Kidney epithelial cell (primary cell): ENCODE data around the gene ASB1. TPM values are rescaled to one million over a fixed set of nuclear protein-coding genes. Genes with fewer than 3 reads are reported as not detected.

ENCODE experiments used
- DNase-seq: peaks from one replicate; pipeline ENCODE4 v3.0.0-alpha.2; 2010; ENCODE audit warnings: low read depth
- H3K27me3 ChIP-seq: 2 replicates; pipeline ENCODE4 v1.6.0; 2011; ENCODE audit warnings: low read length; ENCODE audit not compliant: control insufficient read depth, insufficient read depth
- H3K36me3 ChIP-seq: 2 replicates; pipeline ENCODE4 v1.5.1; 2011; ENCODE audit warnings: low read length; ENCODE audit not compliant: control insufficient read depth, insufficient read depth
- H3K4me3 ChIP-seq: 2 replicates; pipeline ENCODE4 v1.5.1; 2011; ENCODE audit warnings: low read depth, mild to moderate bottlenecking, control low read depth, low read length
- total RNA-seq: library from RNA; depleted of rRNA; stranded (reverse); fragments of >200 nt; gene quantifications from 2 replicates; pipeline ENCODE4 v1.2.3, GENCODE V29; 2015
- TF ChIP-seq, protein P1 (sequence below): IDR thresholded peaks from 2 replicates; pipeline ENCODE4 v1.5.1; 2011; ENCODE audit warnings: mild to moderate bottlenecking, moderate library complexity, low read length, control low read depth, inconsistent platforms; ENCODE audit not compliant: insufficient read depth, poor library complexity, severe bottlenecking

ASB1 gene
- total RNA-seq, 1 donor from 2014 or later: 23.0 TPM

DNA sequence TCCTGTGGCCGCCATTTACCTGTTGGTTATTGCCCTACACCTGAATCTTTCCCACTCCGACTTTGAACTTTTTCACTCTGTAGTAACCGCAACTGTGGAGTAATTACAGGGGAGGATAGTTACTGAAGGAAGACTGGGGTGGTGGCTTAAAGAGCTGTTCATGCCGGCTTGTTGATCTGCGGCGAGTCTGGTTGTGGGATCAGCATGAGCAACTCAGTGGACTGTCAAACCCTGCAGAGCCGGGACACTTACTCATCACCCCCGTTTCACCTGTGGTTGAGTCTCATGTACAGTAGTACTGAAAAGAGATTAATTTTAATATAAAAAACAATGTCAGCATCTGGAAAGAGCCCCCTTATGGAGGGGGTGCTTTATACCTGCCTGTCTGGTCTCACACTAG is 2.1 kb downstream of the ASB1 start:
- Histone ChIP-seq H3K4me3 (no peak overlapping the region), H3K36me3 (peaks cover 5% of the 10 kb centered on the region), H3K27me3 (no peaks in the 10 kb centered on the region)
- TF ChIP-seq, protein P1, sequence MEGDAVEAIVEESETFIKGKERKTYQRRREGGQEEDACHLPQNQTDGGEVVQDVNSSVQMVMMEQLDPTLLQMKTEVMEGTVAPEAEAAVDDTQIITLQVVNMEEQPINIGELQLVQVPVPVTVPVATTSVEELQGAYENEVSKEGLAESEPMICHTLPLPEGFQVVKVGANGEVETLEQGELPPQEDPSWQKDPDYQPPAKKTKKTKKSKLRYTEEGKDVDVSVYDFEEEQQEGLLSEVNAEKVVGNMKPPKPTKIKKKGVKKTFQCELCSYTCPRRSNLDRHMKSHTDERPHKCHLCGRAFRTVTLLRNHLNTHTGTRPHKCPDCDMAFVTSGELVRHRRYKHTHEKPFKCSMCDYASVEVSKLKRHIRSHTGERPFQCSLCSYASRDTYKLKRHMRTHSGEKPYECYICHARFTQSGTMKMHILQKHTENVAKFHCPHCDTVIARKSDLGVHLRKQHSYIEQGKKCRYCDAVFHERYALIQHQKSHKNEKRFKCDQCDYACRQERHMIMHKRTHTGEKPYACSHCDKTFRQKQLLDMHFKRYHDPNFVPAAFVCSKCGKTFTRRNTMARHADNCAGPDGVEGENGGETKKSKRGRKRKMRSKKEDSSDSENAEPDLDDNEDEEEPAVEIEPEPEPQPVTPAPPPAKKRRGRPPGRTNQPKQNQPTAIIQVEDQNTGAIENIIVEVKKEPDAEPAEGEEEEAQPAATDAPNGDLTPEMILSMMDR: no peak
- DNase-seq: no peak

GRCh38 chr2:238430781-238431180 is 4.1 kb downstream of the ASB1 start:
- TF ChIP-seq, protein P1: no peak
- H3K36me3 ChIP-seq: peaks cover 5% of the 10 kb centered on the region
- H3K27me3 ChIP-seq: no peaks in the 10 kb centered on the region
- no peak for DNase-seq
- no peak overlapping the region for H3K4me3 ChIP-seq

GRCh38 chr2:238431456-238431855 is 4.7 kb downstream of the ASB1 start:
- Histone ChIP-seq H3K27me3 (no peaks in the 10 kb centered on the region), H3K4me3 (no peak overlapping the region), H3K36me3 (peaks cover 5% of the 10 kb centered on the region)
- no peak for DNase-seq
- TF ChIP-seq, protein P1: no peak

DNA sequence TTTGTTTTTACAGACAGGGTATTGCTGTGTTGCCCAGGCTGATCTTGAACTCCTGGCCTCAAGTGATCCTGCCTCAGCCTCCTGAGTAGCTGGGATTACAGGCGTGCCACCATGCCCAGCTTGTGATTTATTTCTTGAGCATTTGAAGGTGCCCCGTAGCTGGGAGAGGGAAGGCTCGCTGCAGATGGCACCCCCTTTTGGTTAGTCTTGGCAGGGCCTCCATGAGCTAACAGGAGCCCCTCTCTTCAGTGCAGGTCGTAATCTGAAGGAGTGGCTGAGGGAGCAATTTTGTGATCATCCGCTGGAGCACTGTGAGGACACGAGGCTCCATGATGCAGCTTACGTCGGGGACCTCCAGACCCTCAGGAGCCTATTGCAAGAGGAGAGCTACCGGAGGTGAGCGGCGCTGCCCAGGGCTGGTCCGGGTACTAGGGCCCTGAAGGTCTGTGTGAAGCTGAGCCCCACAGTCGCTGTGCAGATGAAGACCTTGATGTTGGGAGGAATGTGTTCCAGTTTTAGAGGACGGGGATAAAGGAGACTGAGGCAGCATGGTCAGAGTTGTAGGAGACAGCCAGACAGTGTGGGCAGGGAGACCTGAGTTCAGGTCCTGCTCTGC is 6.7 kb downstream of the ASB1 start:
- peaks cover 5% of the 10 kb centered on the region for H3K36me3 ChIP-seq
- no peak for DNase-seq
- H3K27me3 ChIP-seq: no peaks in the 10 kb centered on the region
- no peak overlapping the region for H3K4me3 ChIP-seq
- TF ChIP-seq, protein P1: no peak

GRCh38 chr2:238433941-238434845 is 7.5 kb downstream of the ASB1 start:
- no peak for DNase-seq
- no peak overlapping the region for H3K4me3 ChIP-seq
- no peaks in the 10 kb centered on the region for H3K27me3 ChIP-seq
- peaks cover 5% of the 10 kb centered on the region for H3K36me3 ChIP-seq
- TF ChIP-seq, protein P1: no peak
